HG02981 (cell line): ENCODE data around the gene GPR152.

Experiments used
- ATAC-seq: cut with Tn5 transposase; IDR thresholded peaks from one replicate; pipeline ENCODE4 v1.9.1; 2021; ENCODE audit warnings: mild to moderate bottlenecking, moderate library complexity; ENCODE audit not compliant: unreplicated experiment

The GPR152 gene

GRCh38 chr11:67452141-67452952 is at the start of gene GPR152:
Gene GPR152, minus strand, starts transcription at chr11:67452729. Its CDS starts 5 bp downstream, at chr11:67452724.
- ATAC-seq: no peak

- ATAC-seq: no peak
Observed at GRCh38 chr11:67501854-67502253, 49.3 kb upstream of the GPR152 start.

- ATAC-seq: no peak
Observed at GRCh38 chr11:67500831-67501715, 48.5 kb upstream of the GPR152 start.

- no peak for ATAC-seq
Observed at GRCh38 chr11:67500484-67500821, 47.9 kb upstream of the GPR152 start.

GRCh38 chr11:67499808-67500483 is 47.4 kb upstream of the GPR152 start:
- no peak for ATAC-seq

- no peak for ATAC-seq
Observed at GRCh38 chr11:67498544-67498972, 46.0 kb upstream of the GPR152 start.

- ATAC-seq: no peak
Observed at GRCh38 chr11:67497656-67498291, 45.2 kb upstream of the GPR152 start.

- ATAC-seq: no peak
Observed at GRCh38 chr11:67496113-67496512, 43.6 kb upstream of the GPR152 start.

GRCh38 chr11:67495234-67496005 is 42.9 kb upstream of the GPR152 start:
- no peak for ATAC-seq

GRCh38 chr11:67494371-67495233 is 42.1 kb upstream of the GPR152 start:
- no peak for ATAC-seq

- no peak for ATAC-seq
Observed at GRCh38 chr11:67493548-67494370, 41.2 kb upstream of the GPR152 start.

GRCh38 chr11:67492801-67493547 is 40.4 kb upstream of the GPR152 start:
- no peak for ATAC-seq

GRCh38 chr11:67492069-67492727 is 39.7 kb upstream of the GPR152 start:
- ATAC-seq: no peak

GRCh38 chr11:67491276-67492068 is 38.9 kb upstream of the GPR152 start:
- ATAC-seq: no peak

GRCh38 chr11:67490727-67491065 is 38.2 kb upstream of the GPR152 start:
- no peak for ATAC-seq
